Natural killer cell (primary cell): Measurements from ENCODE around the gene MGMT. TPM values are rescaled to one million over a fixed set of nuclear protein-coding genes. Genes with fewer than 3 reads are reported as not detected.

Experiments used
- ATAC-seq, 3 donors: fragments of 150-1000 bp in 2 of 3; fragments of 200-7000 bp in 1 of 3; cut with Tn5 transposase; 1 replicate in 1 of 3; 2 replicates in 2 of 3; pipeline ENCODE4 v1.10.0; 2021; ENCODE audit warnings: mild to moderate bottlenecking in 2 of 3, moderate library complexity in 2 of 3
- DNase-seq, 2 donors: peaks; one replicate each; pipeline versions ENCODE4 v3.0.0 to v3.0.0-alpha.2; 2013 to 2021; ENCODE audit warnings: mixed read lengths in 1 of 2
- H3K27ac ChIP-seq: one replicate; pipeline ENCODE4 v1.5.1; 2013; ENCODE audit warnings: mild to moderate bottlenecking, low read length
- H3K27me3 ChIP-seq: one replicate; pipeline ENCODE4 v1.6.1; 2013; ENCODE audit warnings: low read length; ENCODE audit not compliant: control insufficient read depth, insufficient read depth
- H3K36me3 ChIP-seq: one replicate; pipeline ENCODE4 v1.6.1; 2013; ENCODE audit warnings: low read length; ENCODE audit not compliant: control insufficient read depth, insufficient read depth
- H3K4me1 ChIP-seq: one replicate; pipeline ENCODE4 v1.6.1; 2013; ENCODE audit warnings: low read length; ENCODE audit not compliant: control insufficient read depth, insufficient read depth
- H3K4me3 ChIP-seq: one replicate; pipeline ENCODE4 v1.5.1; 2013; ENCODE audit warnings: low read length
- H3K9me3 ChIP-seq: one replicate; pipeline ENCODE4 v1.6.1; 2013; ENCODE audit warnings: low read length; ENCODE audit not compliant: control insufficient read depth, insufficient read depth
- H3K27ac Mint-ChIP-seq, 2 donors: one replicate each; pipeline ENCODE4 v1.8.0; 2022; ENCODE audit warnings: mild to moderate bottlenecking in 2 of 2, mixed read lengths in 2 of 2, moderate library complexity in 1 of 2
- H3K27me3 Mint-ChIP-seq, 2 donors: one replicate each; pipeline ENCODE4 v1.8.0; 2022; ENCODE audit warnings: low read depth in 2 of 2, mixed read lengths in 2 of 2
- H3K36me3 Mint-ChIP-seq: one replicate; pipeline ENCODE4 v1.8.0; 2022; ENCODE audit warnings: mixed read lengths
- H3K4me1 Mint-ChIP-seq, 2 donors: one replicate each; pipeline ENCODE4 v1.8.0; 2022; ENCODE audit warnings: mixed read lengths in 2 of 2
- H3K4me3 Mint-ChIP-seq: one replicate; pipeline ENCODE4 v1.8.0; 2022; ENCODE audit warnings: mild to moderate bottlenecking, moderate library complexity, mixed read lengths
- H3K9me3 Mint-ChIP-seq, 2 donors: one replicate each; pipeline ENCODE4 v1.8.0; 2022; ENCODE audit warnings: mixed read lengths in 2 of 2
- CTCF ChIP-seq: fragments of 200-600 bp; IDR thresholded peaks from one replicate; pipeline ENCODE4 v1.8.0; 2022; ENCODE audit warnings: antibody characterized with exemption
- WGBS: methylation state at CpG from one replicate; pipeline ENCODE4 v1.1.7; 2013; ENCODE audit warnings: missing lambda C conversion rate; ENCODE audit not compliant: insufficient coverage; 5-methylcytosine and 5-hydroxymethylcytosine counted together
- intact Hi-C: fragments of 100-400 bp; cut with micrococcal nuclease; formaldehyde crosslinking; loops from one replicate; pipeline ENCODE4 v1.14.2; 2022
- total RNA-seq, 4 donors: library from RNA; stranded (reverse); fragments of 120-200 nt in 1 of 4; gene quantifications; one replicate each; pipeline versions ENCODE4 v1.2.3 to v1.2.4, GENCODE V29; 2013 to 2022

Gene MGMT
- total RNA-seq, 3 donors from 2014 or later (not counting 1 experiment from before 2014, with no cell fraction given): 16.5 to 19.7 (median 18.8) TPM

- H3K9me3 Mint-ChIP-seq: no peaks in the 10 kb centered on the region
- Histone ChIP-seq H3K27ac (no peak overlapping the region), H3K9me3 (no peaks in the 10 kb centered on the region), H3K4me3 (no peak overlapping the region), H3K36me3 (peaks cover 2% of the 10 kb centered on the region), H3K4me1 (no peaks in the 10 kb centered on the region), H3K27me3 (no peaks in the 10 kb centered on the region)
- H3K36me3 Mint-ChIP-seq: no peaks in the 10 kb centered on the region
- no peak overlapping the region for H3K4me3 Mint-ChIP-seq
- intact Hi-C loops: no loop called here
- peaks cover 0 to 5% of the 10 kb centered on the region in 2 donors for H3K4me1 Mint-ChIP-seq
- DNase-seq (peak in 1 of 2 donors; percentile 13), ATAC-seq (no peak)
- H3K27ac Mint-ChIP-seq: no peak overlapping the region
- no peak for TF ChIP-seq CTCF
- no peaks in the 10 kb centered on the region for H3K27me3 Mint-ChIP-seq
- WGBS: 96% methylated on average over 25 of the region's 25 CpGs
Observed at GRCh38 chr10:129766611-129767550, 299.8 kb downstream of the MGMT start.

GRCh38 chr10:129767751-129768150 is 300.7 kb downstream of the MGMT start:
- H3K9me3 Mint-ChIP-seq: no peaks in the 10 kb centered on the region
- peaks cover 3% of the 10 kb centered on the region for H3K36me3 ChIP-seq

DNA sequence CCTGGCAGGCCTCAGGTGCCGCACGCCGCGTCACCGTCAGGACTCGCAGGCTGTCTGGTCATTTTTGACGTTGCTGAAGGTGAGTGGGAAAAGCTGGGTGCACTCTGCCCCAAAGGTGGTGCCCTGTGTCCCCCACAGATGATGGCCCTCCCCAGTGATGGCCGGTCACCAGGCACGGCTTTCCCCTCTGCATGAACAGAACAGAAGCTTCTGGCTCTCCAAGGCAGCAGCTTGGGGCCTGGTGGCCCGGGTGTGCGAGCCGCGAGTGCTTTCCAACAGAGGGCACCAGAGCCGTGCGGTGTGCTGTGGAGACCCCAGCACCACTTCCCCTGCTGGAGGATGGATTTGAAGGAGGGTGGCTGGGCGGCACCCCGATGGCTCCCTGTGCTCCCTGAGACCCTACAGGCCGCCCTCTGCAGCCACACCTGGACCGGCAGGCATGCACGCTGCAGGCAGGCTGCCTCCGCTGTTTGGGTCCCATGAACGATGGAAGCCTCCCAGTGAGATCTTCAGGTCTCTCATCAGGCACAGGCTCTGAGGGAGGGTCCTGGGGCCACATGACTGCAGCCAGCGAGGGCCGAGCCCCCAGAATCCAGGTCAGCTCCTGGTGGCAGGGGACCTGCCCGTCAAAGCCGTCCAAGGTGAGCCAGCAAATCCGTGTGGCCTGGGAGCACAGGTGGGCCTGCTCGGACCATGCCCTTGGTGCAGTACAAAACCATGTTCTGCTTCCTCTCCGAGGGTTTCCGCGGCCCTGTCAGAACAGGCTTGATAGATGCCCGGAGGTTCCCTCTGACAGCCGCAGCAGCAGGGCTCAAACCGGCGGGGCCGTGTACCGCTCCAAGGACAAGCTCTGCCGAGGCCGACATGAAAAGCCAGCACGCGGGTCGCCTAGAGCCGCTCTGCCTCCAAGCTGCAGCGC is 301.7 kb downstream of the MGMT start:
- no peaks in the 10 kb centered on the region for H3K4me1 ChIP-seq
- H3K4me3 Mint-ChIP-seq: no peak overlapping the region
- H3K27me3 Mint-ChIP-seq: no peaks in the 10 kb centered on the region
- WGBS: 87% methylated on average over 43 of the region's 44 CpGs
- intact Hi-C loops: no loop called here
- H3K36me3 ChIP-seq: peaks cover 3% of the 10 kb centered on the region
- H3K4me1 Mint-ChIP-seq: peaks cover 0 to 5% of the 10 kb centered on the region in 2 donors
- H3K27ac ChIP-seq: no peak overlapping the region
- no peaks in the 10 kb centered on the region for H3K9me3 ChIP-seq
- H3K36me3 Mint-ChIP-seq: no peaks in the 10 kb centered on the region
- no peak for ATAC-seq
- no peak overlapping the region for H3K4me3 ChIP-seq
- DNase-seq: peak in 1 of 2 donors; percentile 10
- H3K27ac Mint-ChIP-seq: no peak overlapping the region
- H3K27me3 ChIP-seq: no peaks in the 10 kb centered on the region
- TF ChIP-seq CTCF: no peak
- no peaks in the 10 kb centered on the region for H3K9me3 Mint-ChIP-seq

More at GRCh38 chr10:129767751-129768150, 300.7 kb downstream of the MGMT start:
- Mint-ChIP-seq H3K36me3 (no peaks in the 10 kb centered on the region), H3K4me3 (no peak overlapping the region), H3K27me3 (no peaks in the 10 kb centered on the region), H3K27ac (no peak overlapping the region), H3K4me1 (peaks cover 0 to 5% of the 10 kb centered on the region in 2 donors)
- WGBS: 97% methylated on average over 9 of the region's 10 CpGs
- Histone ChIP-seq H3K4me3 (no peak overlapping the region), H3K27ac (no peak overlapping the region), H3K27me3 (no peaks in the 10 kb centered on the region), H3K9me3 (no peaks in the 10 kb centered on the region), H3K4me1 (no peaks in the 10 kb centered on the region)
- intact Hi-C loops: no loop called here
- TF ChIP-seq CTCF: no peak
- ATAC-seq: no peak
- peak in 1 of 2 donors; percentile 8 for DNase-seq
